Measurements from ENCODE around the gene OGDHL. TPM values are rescaled to one million over a fixed set of nuclear protein-coding genes. Genes with fewer than 3 reads are reported as not detected.
A peak's percentile ranks its signal among the peaks of the same experiment; 100 is the strongest.
"Not testable (repeated sequence)": the region's sequence is repeated elsewhere in the genome, so short reads cannot be mapped to it uniquely, and the experiment has no call there.

Gene OGDHL
- total RNA-seq (2014; rRNA removed; shearing (Covaris generic)) = 3.5 and 3.6 TPM in 2 replicates

- peak; percentile 22 for DNase-seq (ENCODE audit: low spot score)
Observed at GRCh38 chr10:49761789-49762565, at the start of gene OGDHL. OGDHL (minus strand) TSS chr10:49762323; CDS start chr10:49758592, 3,731 bp downstream.

- DNase-seq (ENCODE audit: low spot score) = no peak
Observed at GRCh38 chr10:49803988-49804387, 41.9 kb upstream of the OGDHL start.

DNA sequence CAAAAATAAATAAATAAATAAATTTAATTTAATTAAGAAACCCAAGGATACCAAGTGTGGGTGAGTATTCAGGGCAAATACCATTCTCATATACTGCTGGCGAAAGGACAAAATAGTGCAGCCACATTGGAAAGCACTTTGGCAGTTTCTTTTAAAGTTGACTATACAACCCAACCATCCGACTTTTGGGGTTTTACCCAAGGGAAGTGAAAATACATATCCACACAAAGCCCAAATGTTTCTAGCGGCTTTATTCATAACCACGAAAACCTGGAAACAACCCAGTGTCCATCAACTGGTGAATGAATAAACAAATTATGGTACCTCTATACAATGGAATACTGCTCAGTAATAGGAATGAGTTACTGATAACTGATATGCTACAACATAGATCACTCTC is 36.2 kb upstream of the OGDHL start:
- DNase-seq (ENCODE audit: low spot score) = no peak

DNA sequence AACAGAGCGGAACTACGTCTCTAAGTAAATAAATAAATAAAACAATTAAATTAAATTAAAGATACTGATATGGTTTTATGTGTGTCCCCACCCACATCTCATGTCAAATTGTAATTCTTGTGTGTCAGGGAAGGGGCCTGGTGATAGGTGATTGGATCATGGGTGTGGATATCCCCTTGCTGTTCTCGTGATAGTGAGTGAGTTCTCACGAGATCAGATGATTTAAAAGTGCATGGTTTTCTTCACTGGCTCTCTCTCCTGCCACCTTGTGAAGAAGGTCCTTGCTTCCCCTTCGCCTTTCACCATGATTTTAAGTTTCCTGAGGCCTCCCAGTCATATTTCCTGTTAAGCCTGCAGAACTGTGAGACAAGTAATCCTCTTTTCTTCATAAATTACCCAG is 29.0 kb upstream of the OGDHL start:
- DNase-seq (ENCODE audit: low spot score) = no peak

DNA sequence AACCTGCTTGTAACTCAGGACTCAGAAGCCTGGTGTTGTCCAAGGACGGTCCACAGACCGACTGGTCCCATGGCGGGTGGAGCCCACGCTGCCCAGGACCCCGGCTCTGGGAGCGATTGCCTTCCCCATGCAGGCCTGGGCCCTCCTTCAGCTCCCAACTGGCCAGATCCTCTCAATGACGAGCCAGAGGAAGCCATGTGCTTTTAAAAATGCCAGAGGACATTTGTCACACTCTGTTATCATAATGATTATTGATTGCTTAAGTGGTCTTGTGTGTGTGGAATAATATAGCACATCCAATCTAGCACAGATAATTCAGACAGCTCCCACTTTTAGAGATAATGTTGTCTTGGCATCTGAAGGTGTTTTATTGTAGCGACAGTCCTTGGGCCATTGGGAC is 22.6 kb upstream of the OGDHL start:
- DNase-seq (ENCODE audit: low spot score) = no peak

GRCh38 chr10:49783645-49784044 is 21.5 kb upstream of the OGDHL start:
- DNase-seq (ENCODE audit: low spot score) = no peak

DNA sequence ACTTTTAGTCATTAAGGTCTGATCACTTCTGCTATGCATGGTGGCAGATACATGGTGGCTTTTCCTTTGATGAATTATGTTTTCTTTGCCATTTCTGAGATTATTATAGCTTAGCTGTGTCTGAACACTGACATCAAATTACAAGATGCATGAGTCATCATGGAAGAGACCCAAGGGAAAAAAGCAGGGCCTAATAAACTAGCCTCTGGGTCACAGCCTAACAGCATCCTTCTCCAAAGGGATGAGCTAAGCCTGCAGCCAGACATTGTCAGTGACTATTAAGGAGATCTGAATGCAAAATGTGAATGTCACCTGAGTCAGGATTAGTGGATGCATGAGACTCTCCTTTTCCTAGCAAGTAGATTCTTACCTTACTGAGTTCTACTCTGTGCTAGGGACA is 19.1 kb upstream of the OGDHL start:
- DNase-seq (ENCODE audit: low spot score) = peak; percentile 57

DNA sequence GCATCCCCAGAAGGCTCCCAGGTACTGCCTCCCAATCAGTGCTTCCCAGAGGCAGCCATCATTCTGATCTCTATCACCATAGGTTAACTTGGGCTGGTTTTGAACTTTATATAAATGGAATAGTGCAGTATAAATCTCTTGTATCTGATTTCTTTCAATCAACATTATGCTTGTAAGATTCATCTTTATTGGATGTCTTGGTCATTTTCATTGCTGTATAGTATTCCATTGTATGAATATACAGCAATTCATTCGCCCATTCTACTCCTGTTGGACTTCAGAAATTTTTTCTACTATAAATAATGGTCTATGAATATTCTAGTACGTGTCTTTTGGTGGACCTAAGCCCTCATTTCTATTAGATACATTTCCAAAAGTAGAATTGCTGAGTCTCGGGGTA is 16.1 kb upstream of the OGDHL start:
- DNase-seq (ENCODE audit: low spot score) = no peak

GRCh38 chr10:49776851-49777250 is 14.7 kb upstream of the OGDHL start:
- DNase-seq (ENCODE audit: low spot score) = no peak

- DNase-seq (ENCODE audit: low spot score) = no peak
Observed at GRCh38 chr10:49775014-49775413, 12.9 kb upstream of the OGDHL start.

GRCh38 chr10:49772944-49773343 is 10.8 kb upstream of the OGDHL start:
- DNase-seq (ENCODE audit: low spot score) = not testable (repeated sequence)

- not testable (repeated sequence) for DNase-seq (ENCODE audit: low spot score)
Observed at GRCh38 chr10:49771046-49771445, 8.9 kb upstream of the OGDHL start.

DNA sequence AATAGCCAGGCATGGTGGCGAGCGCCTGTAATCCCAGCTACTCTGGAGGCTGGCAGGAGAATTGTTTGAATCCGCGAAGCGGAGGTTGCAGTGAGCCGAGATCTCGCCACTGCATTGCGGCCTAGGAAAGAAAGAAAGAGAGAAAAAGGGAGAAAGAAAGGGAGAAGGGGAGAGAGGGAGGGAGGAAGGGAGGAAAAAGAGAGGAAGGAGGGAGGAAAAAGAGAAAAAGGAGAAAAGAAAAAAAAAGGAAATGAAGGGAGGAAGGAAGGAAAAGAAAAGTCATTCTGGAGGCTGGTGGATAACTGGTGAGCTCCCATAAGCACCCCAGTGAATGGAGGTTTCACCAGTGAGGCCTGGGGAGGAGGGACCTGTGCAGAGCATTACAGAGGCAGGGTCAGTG is 7.6 kb upstream of the OGDHL start:
- DNase-seq (ENCODE audit: low spot score) = no peak

- DNase-seq (ENCODE audit: low spot score) = no peak
Observed at GRCh38 chr10:49768731-49769130, 6.6 kb upstream of the OGDHL start.

DNA sequence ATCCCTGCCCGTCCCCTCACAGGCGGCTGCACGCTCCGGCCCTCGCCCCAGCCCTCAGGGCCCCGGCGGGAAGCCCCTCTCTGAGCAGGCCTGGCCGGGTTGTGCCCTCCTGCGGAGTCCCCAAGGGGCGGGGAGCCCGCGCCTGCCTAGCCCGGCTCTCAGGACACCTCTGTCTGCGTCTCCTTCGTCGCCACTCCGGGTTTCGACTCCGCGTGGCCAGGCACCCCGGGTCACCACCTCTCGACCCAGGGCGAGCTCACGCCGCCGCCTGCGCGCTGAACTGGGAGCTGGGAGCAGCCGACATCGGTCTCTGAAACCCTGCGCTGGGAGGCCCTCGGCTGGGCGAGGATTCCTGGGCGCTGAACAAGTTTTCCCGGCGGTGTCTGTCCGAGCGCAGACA is 6.2 kb upstream of the OGDHL start:
- DNase-seq (ENCODE audit: low spot score) = no peak

GRCh38 chr10:49767752-49768151 is 5.6 kb upstream of the OGDHL start:
- DNase-seq (ENCODE audit: low spot score) = no peak

GRCh38 chr10:49766484-49766883 is 4.4 kb upstream of the OGDHL start:
- DNase-seq (ENCODE audit: low spot score) = no peak

DNA sequence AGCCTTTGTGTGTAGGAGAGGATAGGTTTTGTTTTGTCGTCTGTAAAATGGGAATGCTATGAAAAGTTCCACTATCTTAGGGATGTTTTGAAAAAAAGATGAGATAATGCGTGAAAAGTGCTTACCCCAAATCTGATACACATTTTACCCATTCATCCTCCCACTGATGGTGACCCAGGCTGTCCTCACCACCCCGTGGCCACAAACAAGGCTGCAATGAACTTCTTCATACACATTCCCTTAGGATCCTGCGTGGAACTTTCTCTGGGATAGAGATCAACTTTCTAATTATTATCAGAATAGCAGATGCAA is 399 bp upstream of the OGDHL start:
- DNase-seq (ENCODE audit: low spot score) = no peak

DNA sequence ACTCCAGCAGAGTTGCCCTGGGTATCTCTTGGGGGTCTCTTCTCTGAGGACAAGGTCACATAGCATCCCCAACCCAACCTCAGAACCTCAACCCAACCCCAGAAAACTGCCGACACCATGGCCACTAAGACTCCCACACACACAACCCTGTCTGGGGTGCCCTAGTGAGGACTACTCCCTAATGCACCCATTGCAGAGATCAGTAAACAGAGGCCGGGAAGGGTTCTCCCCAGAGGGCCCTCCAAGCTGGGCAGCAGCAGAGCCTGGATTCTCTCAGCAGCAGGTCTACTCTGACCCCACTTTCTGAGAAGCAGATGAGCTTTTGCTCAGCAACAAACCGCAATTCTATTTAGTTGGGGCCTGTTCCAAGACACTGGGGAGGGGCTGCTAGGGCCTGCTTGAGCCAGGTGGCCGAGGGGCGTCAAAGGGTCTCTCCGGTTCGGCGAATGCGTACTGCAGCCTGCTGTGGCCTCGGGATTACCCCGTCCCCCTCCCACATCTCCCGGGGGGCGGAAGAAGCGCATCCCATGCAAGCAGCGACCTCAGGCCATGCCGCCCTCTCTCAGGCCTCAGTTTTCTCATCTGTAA is 828 bp downstream of the OGDHL start:
- no peak for DNase-seq (ENCODE audit: low spot score)

GRCh38 chr10:49760789-49761188 is 1.3 kb downstream of the OGDHL start:
- DNase-seq (ENCODE audit: low spot score) = no peak

DNA sequence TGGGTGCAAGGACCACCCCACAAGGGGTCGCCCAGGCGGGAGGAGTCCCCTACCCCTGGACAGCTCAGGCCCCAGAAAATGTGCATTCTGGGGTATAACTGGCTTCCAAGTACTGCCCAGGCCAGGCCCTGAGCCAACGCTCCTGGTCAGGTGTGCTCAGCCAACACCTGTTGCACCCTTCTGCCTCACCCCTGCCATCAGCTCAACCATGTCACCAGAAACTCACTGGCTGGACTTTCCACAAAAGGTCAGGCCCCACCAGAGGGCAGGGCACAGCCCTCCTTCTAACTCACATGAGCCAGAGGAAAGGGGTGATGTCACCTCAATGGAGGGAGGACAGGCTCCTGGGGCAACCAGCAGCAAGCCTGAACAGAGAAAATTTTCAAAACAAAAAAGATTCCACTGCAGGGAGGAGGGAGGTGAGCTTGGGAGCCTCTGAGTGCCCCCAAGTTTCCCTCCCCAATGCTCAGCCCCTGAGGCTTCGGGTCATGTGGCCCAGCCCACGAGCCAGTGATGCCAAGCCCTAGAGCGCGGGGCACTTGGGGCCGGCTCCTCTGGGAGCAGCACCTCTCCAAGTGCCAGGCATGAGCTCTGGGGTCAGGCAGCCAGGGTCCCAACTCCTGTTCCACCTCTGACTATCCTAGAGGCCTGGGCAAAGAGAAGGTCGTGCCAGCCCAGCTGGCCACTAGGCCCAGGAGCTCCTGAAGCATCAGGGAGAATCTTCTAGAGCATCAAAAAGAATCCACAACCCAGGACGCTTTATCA is 2.2 kb downstream of the OGDHL start:
- no peak for DNase-seq (ENCODE audit: low spot score)

DNA sequence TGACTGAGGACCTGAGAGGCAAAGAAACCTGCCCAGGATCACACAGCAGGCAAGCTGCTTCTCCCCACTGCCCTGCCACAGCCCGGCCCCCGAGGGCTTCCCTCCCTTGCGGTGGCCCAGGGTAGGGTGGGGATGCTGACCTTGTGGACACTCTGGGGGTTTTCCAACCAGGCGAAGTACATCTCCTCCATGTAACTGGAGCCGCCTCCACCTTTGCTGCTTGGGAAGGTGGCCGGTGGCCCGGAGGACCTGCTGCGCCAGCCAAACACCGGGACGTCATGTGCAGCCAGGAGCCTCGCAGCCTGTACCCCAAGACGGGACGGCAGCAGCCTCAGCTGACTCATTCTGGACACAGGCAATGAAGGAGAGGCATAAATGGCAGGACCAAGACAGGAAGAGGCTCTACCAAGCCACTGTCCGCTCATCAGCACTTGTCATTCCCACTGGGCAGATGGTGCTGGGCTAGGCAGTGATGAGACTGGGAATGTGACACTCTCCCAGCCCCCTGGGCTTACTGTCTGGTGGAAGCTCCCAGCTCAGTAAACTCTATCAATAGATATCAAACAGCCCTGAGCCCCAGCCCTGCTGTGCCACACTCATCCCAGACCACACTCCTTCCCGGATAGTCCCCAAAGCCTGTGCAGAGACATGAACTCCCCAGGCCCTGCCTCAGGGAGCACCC is 3.7 kb downstream of the OGDHL start:
- DNase-seq (ENCODE audit: low spot score) = no peak

Data from A172 (cell line).